GM19324 (cell line): Measurements from ENCODE around the gene CAMTA1.

Experiments used
- ATAC-seq: cut with Tn5 transposase; IDR thresholded peaks from one replicate; pipeline ENCODE4 v1.9.1; 2021; ENCODE audit warnings: mild to moderate bottlenecking, moderate library complexity; ENCODE audit not compliant: unreplicated experiment, low FRiP score

Gene CAMTA1

GRCh38 chr1:7384679-7385078, 599.4 kb downstream of the CAMTA1 start:
- no peak for ATAC-seq

GRCh38 chr1:7385471-7386225, 600.4 kb downstream of the CAMTA1 start:
- no peak for ATAC-seq

GRCh38 chr1:7386226-7387052, 601.2 kb downstream of the CAMTA1 start:
- ATAC-seq, result no peak

DNA sequence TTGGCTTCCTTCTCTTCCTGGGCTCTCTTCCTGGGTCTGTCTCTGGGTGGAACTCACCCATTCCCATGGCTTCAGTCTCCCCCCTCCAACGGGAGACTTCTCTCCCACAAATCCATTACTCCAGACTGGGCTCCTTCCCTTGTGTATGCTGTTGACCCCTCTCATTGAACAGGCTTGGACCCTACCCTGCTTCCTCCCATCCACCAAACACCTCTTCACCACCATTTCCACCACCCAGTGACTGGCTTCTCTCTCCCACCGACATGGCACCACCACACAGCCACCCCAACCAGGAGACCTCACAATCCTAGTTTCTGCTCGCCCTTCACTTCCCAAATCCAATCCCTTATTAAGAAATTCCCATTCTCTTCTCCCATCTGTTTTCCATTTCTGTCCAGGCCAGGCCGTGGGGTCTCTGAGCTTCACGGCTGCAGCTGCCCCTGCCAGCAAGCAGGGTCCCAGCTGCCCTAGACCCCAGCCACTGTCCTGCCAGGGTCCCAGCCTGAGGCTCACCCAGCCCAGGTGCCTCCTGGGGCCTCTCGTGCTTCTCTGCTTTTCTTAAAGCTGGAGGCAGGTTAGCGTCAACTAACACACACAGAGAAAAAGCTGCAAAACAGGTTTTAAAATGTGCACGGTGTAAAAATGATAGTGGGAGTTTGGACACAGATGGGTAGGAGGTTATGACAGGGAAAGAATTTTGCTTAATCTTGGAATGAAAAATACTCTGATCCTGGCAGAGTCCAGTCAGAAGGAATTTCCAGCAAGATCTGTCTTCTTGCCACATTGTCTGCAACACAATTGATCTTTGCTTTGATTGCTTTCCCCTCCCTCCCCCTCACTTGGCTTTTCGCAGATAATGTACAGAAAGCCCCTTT, 602.0 kb downstream of the CAMTA1 start:
- ATAC-seq, result no peak

DNA sequence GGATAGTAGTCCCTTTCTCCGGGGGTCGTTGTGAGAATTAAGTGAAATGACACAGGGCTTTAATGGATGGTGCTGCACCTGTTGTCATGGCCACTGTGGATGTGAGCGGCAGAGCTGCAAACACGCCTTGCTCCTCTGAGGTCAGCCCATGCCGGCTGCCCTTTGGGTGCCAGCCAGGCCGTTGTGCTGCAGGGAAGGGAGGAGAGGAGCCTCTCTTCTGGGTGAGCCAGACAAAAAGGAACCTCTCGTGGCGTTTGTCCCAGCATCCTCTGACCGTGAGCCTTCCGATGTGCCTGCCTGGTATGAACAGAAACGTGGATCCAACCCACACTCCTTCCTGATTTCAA, 602.9 kb downstream of the CAMTA1 start:
- ATAC-seq, result no peak

GRCh38 chr1:7388488-7389185, 603.4 kb downstream of the CAMTA1 start:
- ATAC-seq, result no peak

- no peak for ATAC-seq
These were observed 604.1 kb downstream of the CAMTA1 start for GRCh38 chr1:7389201-7389905.

- no peak for ATAC-seq
These were observed 604.8 kb downstream of the CAMTA1 start for GRCh38 chr1:7389906-7390603.

DNA sequence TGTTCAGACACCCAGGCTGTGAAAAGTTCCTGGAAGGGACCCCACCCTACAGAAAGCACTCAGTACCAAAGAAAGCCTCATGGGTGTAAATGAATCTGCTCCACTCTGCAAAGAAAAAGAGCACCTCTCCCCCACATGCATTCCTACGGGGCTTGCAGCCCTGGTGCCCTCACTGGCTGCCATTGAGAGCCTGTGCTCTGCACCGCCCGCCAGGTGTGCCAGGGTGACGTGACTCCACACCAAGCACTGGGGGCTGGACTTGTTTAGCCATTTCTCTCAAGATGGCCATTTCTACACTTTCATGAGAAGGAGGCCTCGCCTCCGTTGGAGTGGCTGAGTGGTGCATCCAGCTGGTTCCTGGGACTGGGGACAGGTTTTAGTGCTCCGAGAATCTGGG, 605.3 kb downstream of the CAMTA1 start:
- ATAC-seq, result no peak

GRCh38 chr1:7393136-7393535, 607.9 kb downstream of the CAMTA1 start:
- no peak for ATAC-seq

GRCh38 chr1:7395251-7395650, 610.0 kb downstream of the CAMTA1 start:
- ATAC-seq, result no peak

GRCh38 chr1:7398982-7399381, 613.7 kb downstream of the CAMTA1 start:
- ATAC-seq, result no peak

- ATAC-seq, result no peak
These were observed 614.4 kb downstream of the CAMTA1 start for GRCh38 chr1:7399514-7400125.

DNA sequence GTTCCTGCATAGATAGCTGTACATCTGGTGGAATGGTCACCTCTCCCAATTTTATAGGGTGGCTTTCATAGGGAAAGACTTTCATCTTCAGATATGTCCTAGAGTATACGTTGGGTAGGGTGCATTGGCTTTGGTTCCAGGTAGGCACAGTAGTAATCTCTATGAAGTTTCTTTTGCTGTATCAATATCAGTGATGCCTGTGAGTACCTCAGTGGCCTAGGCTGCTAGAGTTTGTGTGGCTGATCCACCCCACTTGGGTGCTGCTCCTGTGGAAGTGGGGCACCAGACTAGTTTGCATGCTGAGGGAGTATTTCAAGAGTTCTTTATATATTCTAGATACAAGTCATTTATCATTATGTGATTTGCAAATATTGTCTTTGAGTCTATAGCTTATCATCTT, 615.3 kb downstream of the CAMTA1 start:
- ATAC-seq, result no peak

DNA sequence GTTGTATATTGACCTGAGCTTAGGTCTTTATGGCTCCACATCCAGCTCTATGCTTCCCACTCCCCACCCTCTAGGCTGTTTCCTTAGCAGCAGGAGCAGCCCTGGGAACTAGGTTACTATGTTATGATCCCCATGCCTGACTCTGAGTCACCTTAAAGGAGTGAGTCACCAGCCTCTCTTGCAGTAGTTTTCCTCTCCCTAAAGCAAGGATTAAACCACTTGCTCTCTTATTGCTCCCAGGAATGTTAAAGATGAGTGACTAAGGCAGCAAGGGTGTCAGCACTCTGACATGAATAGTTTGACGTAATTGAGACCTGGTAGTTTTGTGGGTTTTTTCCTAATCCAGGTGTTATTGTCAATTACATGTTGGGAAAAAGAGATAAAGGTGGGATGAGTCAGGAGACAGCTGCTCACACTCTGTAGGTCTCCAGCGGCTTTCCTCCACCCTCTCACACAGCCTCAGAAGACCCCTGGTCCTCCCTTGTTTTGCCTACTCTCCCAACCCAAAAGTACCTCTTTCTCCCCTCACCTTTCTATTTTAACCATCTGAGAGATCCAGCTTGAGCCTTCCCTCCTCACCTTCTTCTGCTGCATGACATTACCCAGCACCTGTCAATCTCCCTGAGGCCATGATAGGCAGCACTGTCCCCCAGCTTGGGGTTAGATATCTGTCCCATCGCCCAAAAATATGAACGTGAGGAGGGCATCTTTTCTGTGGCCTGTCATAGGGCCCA, 616.7 kb downstream of the CAMTA1 start:
- no peak for ATAC-seq

DNA sequence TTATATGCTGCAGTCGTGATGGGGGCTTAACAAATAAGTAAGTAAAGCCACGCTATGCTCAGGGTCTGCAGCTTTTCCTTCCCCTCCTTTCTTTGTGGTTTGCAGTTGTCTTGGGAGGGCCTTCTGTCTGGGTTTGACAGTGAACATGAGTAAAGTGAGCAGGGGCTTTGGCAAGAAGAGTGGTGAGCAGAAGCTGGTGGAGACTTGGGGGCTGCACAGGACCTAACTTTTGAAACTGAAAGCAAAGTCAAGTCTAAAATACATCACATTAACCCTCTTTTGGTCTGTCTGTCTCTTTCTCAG, 617.2 kb downstream of the CAMTA1 start:
- ATAC-seq, result no peak

GRCh38 chr1:7403265-7404045, 618.2 kb downstream of the CAMTA1 start:
- no peak for ATAC-seq
